GM18526 (cell line): Measurements from ENCODE around the gene ZNF524.
A peak's percentile ranks its signal among the peaks of the same experiment; 100 is the strongest.

Source experiments
- POLR2A ChIP-seq: IDR thresholded peaks from 3 replicates; pipeline ENCODE4 v1.6.1; 2011; ENCODE audit not compliant: insufficient read length; ENCODE audit errors: extremely low read depth

ZNF524 gene

GRCh38 chr19:55593096-55593772 is 6.9 kb upstream of the ZNF524 start:
- no peak for TF ChIP-seq POLR2A

- TF ChIP-seq POLR2A, result no peak
Measured at GRCh38 chr19:55594996-55595545, 5.0 kb upstream of the ZNF524 start.

GRCh38 chr19:55596304-55596703 is 3.8 kb upstream of the ZNF524 start:
- no peak for TF ChIP-seq POLR2A

- no peak for TF ChIP-seq POLR2A
Measured at GRCh38 chr19:55597501-55597921, 2.6 kb upstream of the ZNF524 start.

- no peak for TF ChIP-seq POLR2A
Measured at GRCh38 chr19:55598034-55598433, 2.1 kb upstream of the ZNF524 start.

- TF ChIP-seq POLR2A, result peak; percentile 49
Measured at GRCh38 chr19:55598719-55599467, 1.2 kb upstream of the ZNF524 start.

- TF ChIP-seq POLR2A, result no peak
Measured at GRCh38 chr19:55599468-55599841, 633 bp upstream of the ZNF524 start, which contains the start of gene FIZ1. TSS of gene FIZ1 (minus strand) at chr19:55599517. CDS start at chr19:55597865, 1,652 bp downstream.

GRCh38 chr19:55600662-55601028 is 557 bp downstream of the ZNF524 start:
- no peak for TF ChIP-seq POLR2A

- TF ChIP-seq POLR2A, result no peak
Measured at GRCh38 chr19:55601084-55601483, 996 bp downstream of the ZNF524 start.

GRCh38 chr19:55602104-55603001 is 2.3 kb downstream of the ZNF524 start:
- no peak for TF ChIP-seq POLR2A

GRCh38 chr19:55603115-55603514 is 3.0 kb downstream of the ZNF524 start:
- TF ChIP-seq POLR2A, result no peak

GRCh38 chr19:55603581-55604292 is 3.6 kb downstream of the ZNF524 start:
- TF ChIP-seq POLR2A, result no peak

GRCh38 chr19:55605207-55605636 is 5.1 kb downstream of the ZNF524 start:
- peak; percentile 46 for TF ChIP-seq POLR2A

- no peak for TF ChIP-seq POLR2A
Measured at GRCh38 chr19:55605637-55606470, 5.8 kb downstream of the ZNF524 start, which contains the start of gene ZNF865. TSS of gene ZNF865 (plus strand) at chr19:55605647. CDS start at chr19:55613619, 7,972 bp downstream.
